ENCODE results near the gene LIN54.
"Not testable (repeated sequence)": the region's sequence is repeated elsewhere in the genome, so short reads cannot be mapped to it uniquely, and the experiment has no call there.

LIN54 gene

GRCh38 chr4:82939414-82939813 lies 71.2 kb downstream of the LIN54 start:
- DNase-seq, result no peak

GRCh38 chr4:82934441-82934840 lies 76.2 kb downstream of the LIN54 start:
- no peak for DNase-seq

- no peak for DNase-seq
These were observed 79.5 kb downstream of the LIN54 start for GRCh38 chr4:82930848-82931755.

GRCh38 chr4:82921795-82922194 lies 88.8 kb downstream of the LIN54 start:
- no peak for DNase-seq

- no peak for DNase-seq
These were observed 91.2 kb downstream of the LIN54 start for GRCh38 chr4:82919386-82919785.

GRCh38 chr4:82918091-82918490 lies 92.5 kb downstream of the LIN54 start:
- no peak for DNase-seq

- DNase-seq, result not testable (repeated sequence)
These were observed 96.7 kb downstream of the LIN54 start for GRCh38 chr4:82913968-82914367.

- no peak for DNase-seq
These were observed 97.3 kb downstream of the LIN54 start for GRCh38 chr4:82913305-82913704.

- DNase-seq, result no peak
These were observed 101.3 kb downstream of the LIN54 start for GRCh38 chr4:82909326-82909725.

- DNase-seq, result no peak
These were observed 104.2 kb downstream of the LIN54 start for GRCh38 chr4:82906469-82906868.

- peak; percentile 61 for DNase-seq
These were observed 105.4 kb downstream of the LIN54 start for GRCh38 chr4:82905205-82905604.

GRCh38 chr4:82903737-82904136 lies 106.9 kb downstream of the LIN54 start:
- no peak for DNase-seq

GRCh38 chr4:82901183-82901718 lies 109.4 kb downstream of the LIN54 start:
- no peak for DNase-seq

- peak; percentile 100 for DNase-seq
These were observed 110.0 kb downstream of the LIN54 start, which contains the start of gene THAP9 for GRCh38 chr4:82900411-82901182. Gene THAP9, plus strand, starts transcription at chr4:82900735. Its CDS starts 68 bp downstream, at chr4:82900803.

GRCh38 chr4:82900066-82900410 lies 110.6 kb downstream of the LIN54 start:
- DNase-seq, result no peak

- DNase-seq, result no peak
These were observed 111.1 kb downstream of the LIN54 start for GRCh38 chr4:82899374-82900065.

- DNase-seq, result peak; percentile 89
These were observed 112.0 kb downstream of the LIN54 start for GRCh38 chr4:82898322-82899243.

- DNase-seq, result no peak
These were observed 113.9 kb downstream of the LIN54 start for GRCh38 chr4:82896755-82897154.

- no peak for DNase-seq
These were observed 116.7 kb downstream of the LIN54 start for GRCh38 chr4:82893942-82894341.

- no peak for DNase-seq
These were observed 118.2 kb downstream of the LIN54 start for GRCh38 chr4:82892467-82892802.

- no peak for DNase-seq
These were observed 118.7 kb downstream of the LIN54 start for GRCh38 chr4:82891707-82892466.
